Stomach (tissue), 9 donors: ENCODE data around the gene BCL2L11. TPM values are rescaled to one million over a fixed set of nuclear protein-coding genes. Genes with fewer than 3 reads are reported as not detected.

Experiments
- DNase-seq, 2 donors: peaks; one replicate each; pipeline versions ENCODE4 v3.0.0 to v3.0.0-alpha.2; 2013 to 2019
- H3K27ac ChIP-seq, 5 donors: fragments of 200-600 bp in 4 of 5; sonication (generic) in 4 of 5; one replicate each; pipeline ENCODE4 v1.5.1; 2013 to 2019; ENCODE audit warnings: mild to moderate bottlenecking in 1 of 5, moderate library complexity in 1 of 5
- H3K27me3 ChIP-seq, 3 donors: fragments of 200-600 bp; sonication (generic); one replicate each; pipeline ENCODE4 v1.5.1; 2017 to 2019; ENCODE audit warnings: mixed run types in 1 of 3
- H3K36me3 ChIP-seq, 4 donors: fragments of 200-600 bp; sonication (generic); 1 replicate in 3 of 4; 2 replicates in 1 of 4; pipeline ENCODE4 v1.5.1; 2016 to 2019
- H3K4me1 ChIP-seq, 4 donors: fragments of 200-600 bp; sonication (generic); one replicate each; pipeline ENCODE4 v1.5.1; 2016 to 2019
- H3K4me3 ChIP-seq, 4 donors: fragments of 200-600 bp; sonication (generic) in 3 of 4; one replicate each; pipeline ENCODE4 v1.5.1; 2016 to 2019; ENCODE audit warnings: mild to moderate bottlenecking in 1 of 4
- H3K9me3 ChIP-seq, 4 donors: fragments of 200-600 bp; sonication (generic); one replicate each; pipeline ENCODE4 v1.5.1; 2016 to 2019
- CTCF ChIP-seq, 7 experiments: fragments of 450-650 bp in 4 of 7; fragments of 200-600 bp in 3 of 7; sonication (generic) in 3 of 7; IDR thresholded peaks; one replicate each; pipeline ENCODE4 v1.5.1; 2016 to 2019; ENCODE audit warnings: antibody characterized with exemption in 7 of 7, control low read depth in 2 of 7, mild to moderate bottlenecking in 1 of 7
- EP300 ChIP-seq: sonication (generic); formaldehyde crosslinking; IDR thresholded peaks from one replicate; pipeline ENCODE4 v1.6.1; 2017; ENCODE audit warnings: antibody characterized with exemption
- POLR2A ChIP-seq, 4 donors: fragments of 450-650 bp; IDR thresholded peaks; one replicate each; pipeline ENCODE4 v1.6.1; 2016; ENCODE audit warnings: antibody characterized with exemption in 4 of 4, control low read depth in 2 of 4, mild to moderate bottlenecking in 1 of 4, moderate library complexity in 1 of 4
- POLR2AphosphoS5 ChIP-seq, 3 donors: sonication (generic); formaldehyde crosslinking; IDR thresholded peaks; one replicate each; pipeline ENCODE4 v1.6.1; 2016; ENCODE audit warnings: antibody characterized with exemption in 3 of 3
- WGBS, 5 donors: extraction: QIAGEN DNeasy Blood & Tissue Kit in 3 of 5; methylation state at CpG; one replicate each; pipeline versions ENCODE4 v1.1.5 to v1.1.7; 2013 to 2018; 5-methylcytosine and 5-hydroxymethylcytosine counted together
- intact Hi-C: fragments of 100-400 bp; cut with DNase I; formaldehyde crosslinking; loops from one replicate; pipeline ENCODE4 v1.15.1; 2023; ENCODE audit warnings: low total_unique reads
- polyA plus RNA-seq, 3 donors: library from polyadenylated mRNA; stranded (reverse); fragments of 200-250 nt; gene quantifications; one replicate each; pipeline ENCODE4 v1.2.3, GENCODE V29; 2013
- total RNA-seq, 5 donors: library from RNA; depleted of rRNA; stranded (reverse); fragments of >200 nt; gene quantifications; one replicate each; pipeline versions ENCODE4 v1.1.0 to v1.2.3, GENCODE V29; 2014 to 2016
- donor health status: healthy with polysubstance abuse.
- donor health status: Bipolar disorder and iron deficiency.
- donor health status: healthy.

Gene BCL2L11
- total and polyA plus RNA-seq, 8 donors, result 0.29 to 41.2 (median 4.8) TPM

DNA sequence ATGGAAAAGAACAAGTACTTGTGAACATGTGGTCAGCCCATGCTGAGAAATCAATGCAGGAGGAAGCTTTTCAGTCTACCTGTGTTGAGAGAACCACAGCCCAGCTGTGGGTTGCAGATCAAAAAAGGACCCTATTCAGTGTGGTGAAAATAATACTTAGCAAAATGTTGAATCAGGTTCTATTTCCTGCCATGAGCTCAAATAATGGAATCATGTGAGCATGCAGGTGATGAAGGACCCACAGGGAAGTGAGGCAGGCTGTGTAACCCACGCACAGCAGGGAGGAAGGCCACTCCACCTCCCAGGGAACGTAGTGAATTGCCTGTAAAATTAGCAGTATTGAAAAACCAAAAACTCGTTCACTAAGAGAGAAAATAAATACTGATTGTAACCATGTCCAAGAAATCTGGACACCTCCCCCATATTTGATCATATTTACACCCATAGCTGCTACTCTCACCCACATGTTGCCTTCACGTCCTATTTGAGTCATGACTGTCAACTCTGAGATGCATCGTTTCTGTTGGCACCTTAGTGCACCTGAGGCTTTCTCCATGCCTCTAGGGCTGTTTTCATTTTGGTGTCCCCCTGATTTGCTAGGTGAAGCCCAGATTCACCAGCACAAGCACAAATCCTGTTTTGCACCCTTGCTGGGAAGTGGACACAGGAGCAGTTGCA lies 20.5 kb upstream of the BCL2L11 start:
- H3K27ac ChIP-seq, result no peak overlapping the region
- no peaks in the 10 kb centered on the region for H3K4me1 ChIP-seq
- H3K9me3 ChIP-seq, result no peaks in the 10 kb centered on the region
- no peak overlapping the region for H3K4me3 ChIP-seq
- no peaks in the 10 kb centered on the region for H3K27me3 ChIP-seq
- no peaks in the 10 kb centered on the region for H3K36me3 ChIP-seq
- 79 to 94% (median 89%) methylated on average over 5 of the region's 5 CpGs for WGBS, 5 donors
- DNase-seq, result no peak
- intact Hi-C loops, result no loop called here
- no peak for TF ChIP-seq POLR2AphosphoS5 (IDR thresholded peaks at IDR 0.05)
- TF ChIP-seq CTCF (IDR thresholded peaks at IDR 0.05), result no peak
- TF ChIP-seq EP300, result no peak
- no peak for TF ChIP-seq POLR2A (IDR thresholded peaks at IDR 0.05)

DNA sequence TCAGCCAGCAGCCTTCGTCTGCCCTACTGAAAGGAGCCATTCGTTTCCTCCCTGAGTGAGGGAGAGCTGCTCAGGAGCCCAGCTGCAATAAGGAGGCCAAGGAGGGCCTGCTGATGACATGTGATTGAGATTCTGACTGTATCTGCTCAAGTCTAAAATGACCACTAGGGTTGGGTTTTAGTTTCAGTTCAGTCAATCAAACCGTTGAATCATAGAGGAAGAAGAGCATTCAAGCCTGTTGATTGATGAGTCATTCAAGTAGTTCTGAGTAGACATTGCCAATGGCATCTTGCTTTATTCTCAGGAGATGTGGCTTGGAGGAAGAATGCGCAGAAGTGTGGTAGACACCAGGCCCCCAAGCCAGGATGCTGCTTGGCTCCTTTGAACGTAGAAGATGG lies 19.9 kb upstream of the BCL2L11 start:
- H3K36me3 ChIP-seq, result no peaks in the 10 kb centered on the region
- no peak overlapping the region for H3K27ac ChIP-seq
- WGBS, 5 donors, result 77 to 87% (median 80%) methylated on average over 5 of the region's 5 CpGs
- intact Hi-C loops, result no loop called here
- TF ChIP-seq EP300, result no peak
- no peak for TF ChIP-seq CTCF (IDR thresholded peaks at IDR 0.05)
- TF ChIP-seq POLR2AphosphoS5 (IDR thresholded peaks at IDR 0.05), result no peak
- TF ChIP-seq POLR2A (IDR thresholded peaks at IDR 0.05), result no peak
- no peaks in the 10 kb centered on the region for H3K9me3 ChIP-seq
- no peak overlapping the region for H3K4me3 ChIP-seq
- no peak for DNase-seq
- no peaks in the 10 kb centered on the region for H3K27me3 ChIP-seq
- H3K4me1 ChIP-seq, result no peaks in the 10 kb centered on the region

- Histone ChIP-seq H3K9me3 (no peaks in the 10 kb centered on the region), H3K27me3 (no peaks in the 10 kb centered on the region), H3K4me1 (no peaks in the 10 kb centered on the region), H3K27ac (no peak overlapping the region), H3K4me3 (no peak overlapping the region), H3K36me3 (no peaks in the 10 kb centered on the region)
- intact Hi-C loops, result no loop called here
- TF ChIP-seq CTCF (IDR thresholded peaks at IDR 0.05) (no peak), POLR2AphosphoS5 (IDR thresholded peaks at IDR 0.05) (no peak), POLR2A (IDR thresholded peaks at IDR 0.05) (no peak), EP300 (no peak)
- no peak for DNase-seq
- WGBS, 5 donors, result 86 to 94% (median 88%) methylated on average over 2 of the region's 2 CpGs
These were observed 19.1 kb upstream of the BCL2L11 start for GRCh38 chr2:111101592-111101991.

DNA sequence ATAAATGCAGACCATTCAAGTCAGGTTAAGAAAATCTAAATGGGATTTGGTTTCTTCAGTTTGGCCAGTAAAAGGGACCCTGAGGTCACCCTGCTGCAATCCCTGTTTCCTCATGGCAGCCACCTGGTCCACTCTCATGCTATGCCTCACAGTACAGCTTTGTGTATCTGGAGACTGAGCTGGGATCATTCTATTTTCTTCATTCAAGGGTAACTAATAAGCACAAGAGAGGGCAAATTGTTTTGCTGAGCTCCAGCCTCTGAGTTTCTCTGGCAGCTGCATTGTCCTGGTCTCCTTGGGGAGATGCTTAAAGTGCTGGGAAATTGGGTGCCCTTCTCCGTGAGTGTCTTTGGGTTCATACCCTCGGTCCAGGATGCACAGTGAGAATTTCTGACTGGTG lies 18.5 kb upstream of the BCL2L11 start:
- no peak overlapping the region for H3K27ac ChIP-seq
- TF ChIP-seq POLR2A (IDR thresholded peaks at IDR 0.05) (no peak), POLR2AphosphoS5 (IDR thresholded peaks at IDR 0.05) (no peak), CTCF (IDR thresholded peaks at IDR 0.05) (no peak), EP300 (no peak)
- no peaks in the 10 kb centered on the region for H3K36me3 ChIP-seq
- no peak for DNase-seq
- no peaks in the 10 kb centered on the region for H3K4me1 ChIP-seq
- 82 to 94% (median 85%) methylated on average over 2 of the region's 2 CpGs for WGBS, 5 donors
- no peaks in the 10 kb centered on the region for H3K27me3 ChIP-seq
- intact Hi-C loops, result no loop called here
- no peak overlapping the region for H3K4me3 ChIP-seq
- no peaks in the 10 kb centered on the region for H3K9me3 ChIP-seq
